AG04449 (cell line): ENCODE measurements around the gene CFAP100.

Source experiments
- CTCF ChIA-PET: fragments of 350-600 bp; formaldehyde crosslinking; extraction: SDS; loops from one replicate; lab custom pipeline; 2021; ENCODE audit warnings: antibody characterized with exemption; lab: Yijun Ruan, JAX
- POLR2A ChIA-PET: fragments of 400-600, 350-600 bp; formaldehyde crosslinking; extraction: SDS; loops from one replicate; lab custom pipeline; 2020; ENCODE audit warnings: antibody characterized with exemption, inconsistent platforms; lab: Yijun Ruan, JAX
- DNase-seq: peaks from one replicate; pipeline ENCODE4 v3.0.0-alpha.2; 2010; ENCODE audit warnings: low read depth, low spot score
- H3K4me3 ChIP-seq: 2 replicates; pipeline ENCODE4 v1.5.1; 2011; ENCODE audit warnings: low read depth, mild to moderate bottlenecking, control low read depth, low read length
- CTCF ChIP-seq: IDR thresholded peaks from one replicate; pipeline ENCODE4 v1.5.1; 2011; ENCODE audit warnings: mild to moderate bottlenecking, moderate library complexity, low read length, control low read depth, inconsistent platforms; ENCODE audit not compliant: insufficient read depth; ENCODE audit errors: missing control alignments

The CFAP100 gene

GRCh38 chr3:126484662-126485061 lies 90.0 kb downstream of the CFAP100 start:
- no peak overlapping the region for H3K4me3 ChIP-seq
- ChIA-PET CTCF (no interaction called here), POLR2A (no interaction called here)
- no peak for DNase-seq
- no peak for TF ChIP-seq CTCF

GRCh38 chr3:126485176-126485897 lies 90.6 kb downstream of the CFAP100 start:
- TF ChIP-seq CTCF: no peak
- no peak overlapping the region for H3K4me3 ChIP-seq
- POLR2A ChIA-PET: no interaction called here
- CTCF ChIA-PET: interaction anchor here (1.0 kb wide), 1 partner anchor 37 kb away, joined by 3 read pairs; no protein-coding TSS in a partner anchor
- DNase-seq: no peak

- CTCF ChIA-PET: interaction anchor here (1.0 kb wide), 1 partner anchor 37 kb away, joined by 3 read pairs; no protein-coding TSS in a partner anchor
- no peak for DNase-seq
- TF ChIP-seq CTCF: no peak
- POLR2A ChIA-PET: no interaction called here
- H3K4me3 ChIP-seq: no peak overlapping the region
Observed at GRCh38 chr3:126485956-126486355, 91.2 kb downstream of the CFAP100 start.
